CD4-positive, alpha-beta T cell (primary cell): Measurements from ENCODE around the gene GRK2. TPM values are rescaled to one million over a fixed set of nuclear protein-coding genes. Genes with fewer than 3 reads are reported as not detected.

Source experiments
- ATAC-seq: fragments of 200-7000 bp; cut with Tn5 transposase; one replicate; pipeline ENCODE4 v1.10.0; 2022; ENCODE audit warnings: mild to moderate bottlenecking; ENCODE audit not compliant: poor library complexity
- CTCF ChIA-PET: fragments of 350-600 bp; sonication (Branson Sonifier 250); formaldehyde crosslinking; loops from one replicate; lab custom pipeline; 2021; ENCODE audit warnings: antibody characterized with exemption, inconsistent platforms; lab: Charles Lee
- POLR2A ChIA-PET: fragments of 350-600 bp; sonication (Branson Sonifier 250); formaldehyde crosslinking; loops from one replicate; lab custom pipeline; 2021; ENCODE audit warnings: antibody characterized with exemption, inconsistent platforms; lab: Charles Lee
- DNase-seq, 14 experiments: peaks; one replicate each; pipeline ENCODE4 v3.0.0-alpha.2; 2013 to 2020; ENCODE audit warnings: mixed read lengths in 2 of 14
- H3K27ac ChIP-seq, 2 donors: one replicate each; pipeline versions ENCODE4 v1.5.1 to v1.7.0; 2013; ENCODE audit warnings: low read length in 2 of 2, low read depth in 1 of 2, mild to moderate bottlenecking in 1 of 2
- H3K27me3 ChIP-seq, 2 experiments: 1 replicate in 1 of 2; 2 replicates in 1 of 2; pipeline versions ENCODE4 v1.6.1 to v1.7.0; 2013; ENCODE audit warnings: low read length in 2 of 2, control low read depth in 1 of 2, mild to moderate bottlenecking in 1 of 2, moderate library complexity in 1 of 2; ENCODE audit not compliant: insufficient read depth in 2 of 2, control insufficient read depth in 1 of 2
- H3K36me3 ChIP-seq: one replicate; pipeline ENCODE4 v1.6.1; 2013; ENCODE audit warnings: low read length, control low read depth; ENCODE audit not compliant: insufficient read depth
- H3K4me1 ChIP-seq: one replicate; pipeline ENCODE4 v1.6.1; 2013; ENCODE audit warnings: low read length, control low read depth; ENCODE audit not compliant: insufficient read depth
- H3K4me3 ChIP-seq: one replicate; pipeline ENCODE4 v1.5.1; 2013; ENCODE audit warnings: mild to moderate bottlenecking, low read length, moderate library complexity
- H3K9me3 ChIP-seq, 2 experiments: 1 replicate in 1 of 2; 2 replicates in 1 of 2; pipeline versions ENCODE4 v1.6.1 to v1.7.0; 2013; ENCODE audit warnings: low read length in 2 of 2, mild to moderate bottlenecking in 2 of 2, control low read depth in 1 of 2, moderate library complexity in 1 of 2; ENCODE audit not compliant: control insufficient read depth in 1 of 2, insufficient read depth in 1 of 2
- H3K27ac Mint-ChIP-seq: one replicate; pipeline ENCODE4 v1.8.0; 2020; ENCODE audit warnings: mixed read lengths
- H3K27me3 Mint-ChIP-seq: one replicate; pipeline ENCODE4 v1.8.0; 2021; ENCODE audit warnings: mixed read lengths
- H3K36me3 Mint-ChIP-seq: one replicate; pipeline ENCODE4 v1.8.0; 2021; ENCODE audit warnings: low read depth, mixed read lengths
- H3K4me1 Mint-ChIP-seq: one replicate; pipeline ENCODE4 v1.8.0; 2021; ENCODE audit warnings: low read depth, mixed read lengths
- H3K4me3 Mint-ChIP-seq: one replicate; pipeline ENCODE4 v1.8.0; 2020; ENCODE audit warnings: mild to moderate bottlenecking, mixed read lengths
- H3K9me3 Mint-ChIP-seq: one replicate; pipeline ENCODE4 v1.8.0; 2020; ENCODE audit warnings: mixed read lengths
- intact Hi-C, 2 experiments: fragments of 100-400 bp; cut with DNase I in 1 of 2; cut with micrococcal nuclease in 1 of 2; formaldehyde crosslinking; loops; one replicate each; pipeline versions ENCODE4 v1.15.1 to v1.9.0; 2023 to 2025; cut with DNase I, micrococcal nuclease
- total RNA-seq, 174 experiments: library from RNA in 2 of 174; stranded (reverse) in 2 of 174; gene quantifications; one replicate each; pipeline ENCODE4 v1.2.3 and lab custom pipeline; 2021 to 2026
- TF ChIP-seq, protein P1 (sequence below): fragments of 200-600 bp; IDR thresholded peaks from one replicate; pipeline ENCODE4 v1.8.0; 2022; ENCODE audit warnings: antibody characterized with exemption, mild to moderate bottlenecking

GRK2 gene
- total RNA-seq, 2 experiments from 2014 or later: 309 to 325 TPM

DNA sequence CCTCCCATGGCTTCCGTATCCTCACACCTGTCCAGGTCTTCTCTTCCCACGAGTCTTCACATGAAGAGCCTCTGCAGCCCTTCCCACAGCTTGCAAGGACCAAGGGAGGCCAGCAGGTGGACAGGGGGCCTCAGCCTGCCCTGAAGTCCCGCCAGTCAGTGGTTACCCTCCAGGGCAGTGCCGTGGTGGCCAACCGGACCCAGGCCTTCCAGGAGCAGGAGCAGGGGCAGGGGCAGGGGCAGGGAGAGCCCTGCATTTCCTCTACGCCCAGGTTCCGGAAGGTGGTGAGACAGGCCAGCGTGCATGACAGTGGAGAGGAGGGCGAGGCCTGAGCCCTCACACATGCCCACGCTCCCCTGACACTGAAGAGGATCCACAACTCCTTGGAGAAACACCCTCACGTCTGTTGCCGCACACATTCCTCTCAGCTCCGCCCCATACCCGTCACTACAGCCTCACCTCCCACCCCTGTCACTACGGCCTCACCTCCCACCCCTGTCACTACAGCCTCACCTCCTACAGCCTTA lies 45.3 kb downstream of the GRK2 start:
- intact Hi-C loops: no loop called here
- Histone ChIP-seq H3K4me1 (peaks cover 51% of the 10 kb centered on the region), H3K4me3 (no peak overlapping the region), H3K9me3 (no peaks in the 10 kb centered on the region), H3K36me3 (peaks cover 5% of the 10 kb centered on the region), H3K27ac (peak overlapping the region; percentile 9 to 75), H3K27me3 (no peaks in the 10 kb centered on the region)
- H3K27ac Mint-ChIP-seq: peak overlapping the region; percentile 80
- ChIA-PET CTCF (no interaction called here), POLR2A (interaction anchor here (0.9 kb wide), 1 partner anchor 9 kb away, joined by 3 read pairs; the partner anchor contains the start of gene SSH3)
- TF ChIP-seq, protein P1, sequence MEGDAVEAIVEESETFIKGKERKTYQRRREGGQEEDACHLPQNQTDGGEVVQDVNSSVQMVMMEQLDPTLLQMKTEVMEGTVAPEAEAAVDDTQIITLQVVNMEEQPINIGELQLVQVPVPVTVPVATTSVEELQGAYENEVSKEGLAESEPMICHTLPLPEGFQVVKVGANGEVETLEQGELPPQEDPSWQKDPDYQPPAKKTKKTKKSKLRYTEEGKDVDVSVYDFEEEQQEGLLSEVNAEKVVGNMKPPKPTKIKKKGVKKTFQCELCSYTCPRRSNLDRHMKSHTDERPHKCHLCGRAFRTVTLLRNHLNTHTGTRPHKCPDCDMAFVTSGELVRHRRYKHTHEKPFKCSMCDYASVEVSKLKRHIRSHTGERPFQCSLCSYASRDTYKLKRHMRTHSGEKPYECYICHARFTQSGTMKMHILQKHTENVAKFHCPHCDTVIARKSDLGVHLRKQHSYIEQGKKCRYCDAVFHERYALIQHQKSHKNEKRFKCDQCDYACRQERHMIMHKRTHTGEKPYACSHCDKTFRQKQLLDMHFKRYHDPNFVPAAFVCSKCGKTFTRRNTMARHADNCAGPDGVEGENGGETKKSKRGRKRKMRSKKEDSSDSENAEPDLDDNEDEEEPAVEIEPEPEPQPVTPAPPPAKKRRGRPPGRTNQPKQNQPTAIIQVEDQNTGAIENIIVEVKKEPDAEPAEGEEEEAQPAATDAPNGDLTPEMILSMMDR: no peak
- no peaks in the 10 kb centered on the region for H3K27me3 Mint-ChIP-seq
- DNase-seq (peak in 3 of 14 experiments; percentile 36 to 57 (median 52)), ATAC-seq (peak; percentile 32)
- H3K9me3 Mint-ChIP-seq: no peaks in the 10 kb centered on the region
- peaks cover 38% of the 10 kb centered on the region for H3K4me1 Mint-ChIP-seq
- H3K36me3 Mint-ChIP-seq: no peaks in the 10 kb centered on the region
- H3K4me3 Mint-ChIP-seq: no peak overlapping the region

DNA sequence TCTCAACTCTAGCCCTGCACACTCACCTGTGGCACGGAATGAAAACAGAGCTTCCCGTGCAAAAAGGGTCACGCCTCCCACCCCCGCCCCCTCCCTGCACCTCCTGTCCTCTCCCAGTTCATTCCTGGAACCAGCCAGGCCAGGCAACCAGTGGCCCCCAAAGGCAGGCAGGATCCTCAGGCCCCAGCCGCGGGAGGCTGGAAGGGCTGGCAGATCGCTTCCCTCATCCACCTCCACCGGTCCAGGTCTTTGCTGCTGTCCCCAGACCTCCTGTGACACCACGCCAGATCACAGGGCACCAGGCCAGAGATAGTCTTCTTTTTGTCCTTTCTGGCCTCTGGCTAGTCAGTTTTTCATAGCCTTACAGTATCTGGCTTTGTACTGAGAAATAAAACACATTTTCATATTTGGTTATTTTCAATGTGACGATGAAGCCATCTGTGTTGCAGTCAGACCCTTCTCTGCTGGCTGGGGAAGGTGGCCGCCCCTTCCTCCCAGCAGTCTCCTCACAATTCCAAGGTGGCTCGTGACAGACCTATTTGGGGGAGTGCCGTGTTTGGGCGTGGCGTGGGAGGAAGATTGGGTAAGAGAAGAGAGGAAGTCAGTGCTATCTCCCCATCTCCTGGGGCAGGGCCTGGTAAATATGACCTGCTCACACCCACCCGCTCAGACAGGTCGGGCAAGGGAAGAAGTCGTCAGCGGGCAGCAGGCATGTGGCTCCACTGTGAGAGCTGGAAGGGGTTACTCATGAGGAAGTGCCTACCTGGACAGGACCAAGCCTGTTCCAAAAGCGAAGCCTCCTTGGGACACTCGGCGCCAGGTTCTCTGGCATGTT lies 46.1 kb downstream of the GRK2 start:
- CTCF ChIA-PET: interaction anchor here (1.2 kb wide), 1 partner anchor 33 kb away, joined by 4 read pairs; no protein-coding TSS in a partner anchor

More for the DNA sequence above, 46.1 kb downstream of the GRK2 start:
- Histone ChIP-seq H3K36me3 (peaks cover 5% of the 10 kb centered on the region), H3K27me3 (no peaks in the 10 kb centered on the region), H3K4me1 (peaks cover 58% of the 10 kb centered on the region), H3K27ac (peak overlapping the region; percentile 33 to 75), H3K4me3 (no peak overlapping the region), H3K9me3 (no peaks in the 10 kb centered on the region)
- peaks cover 44% of the 10 kb centered on the region for H3K4me1 Mint-ChIP-seq
- DNase-seq: peak in 12 of 14 experiments; percentile 15 to 75 (median 44)
- H3K27ac Mint-ChIP-seq: peak overlapping the region; percentile 80
- TF ChIP-seq, protein P1: no peak
- H3K36me3 Mint-ChIP-seq: peaks cover under 1% of the 10 kb centered on the region
- no peaks in the 10 kb centered on the region for H3K9me3 Mint-ChIP-seq
- ATAC-seq: peak; percentile 35
- intact Hi-C loops: no loop called here
- POLR2A ChIA-PET: interaction anchor here (0.8 to 5.9 kb wide), 5 partner anchors 9 to 72 kb away, joined by 3 to 61 read pairs (median 10); partner anchors contain the start of genes ANKRD13D, GRK2 and SSH3
- H3K4me3 Mint-ChIP-seq: peak overlapping the region; percentile 27
- no peaks in the 10 kb centered on the region for H3K27me3 Mint-ChIP-seq
